Activated naive CD4-positive, alpha-beta T cell (primary cell): Measurements from ENCODE around the gene KCNK5.

Source experiments
- DNase-seq, 4 experiments: peaks; one replicate each; lab custom pipeline; 2025; lab: John Stamatoyannopoulos, UW

Gene KCNK5

DNA sequence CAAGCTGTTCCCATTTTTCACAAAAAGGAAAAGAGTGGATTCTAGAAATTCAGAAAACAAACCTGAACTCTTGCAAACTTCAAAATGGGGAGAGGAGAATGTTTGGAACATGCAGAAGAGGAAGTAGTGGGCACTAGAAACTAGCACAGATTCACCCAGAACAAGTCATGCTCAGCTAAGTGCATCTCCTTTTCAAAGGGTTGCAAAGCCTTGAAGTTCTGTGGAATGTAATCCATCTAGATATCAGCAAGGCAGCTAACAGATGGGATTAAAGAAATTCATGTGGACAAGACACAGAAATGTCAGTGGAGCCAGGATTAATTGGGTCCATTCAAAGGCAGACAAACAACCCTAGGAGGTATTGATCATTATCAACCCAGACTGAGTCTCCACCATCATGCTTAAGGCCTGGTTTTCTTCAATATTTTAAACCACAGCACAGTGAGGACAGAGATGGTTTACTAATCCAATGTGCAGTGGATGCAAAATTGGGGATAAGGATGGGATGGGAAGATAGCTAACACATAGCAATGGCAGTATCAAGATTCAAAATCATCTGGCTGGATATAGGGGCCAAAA is 31.3 kb downstream of the KCNK5 start:
- DNase-seq: no peak

DNA sequence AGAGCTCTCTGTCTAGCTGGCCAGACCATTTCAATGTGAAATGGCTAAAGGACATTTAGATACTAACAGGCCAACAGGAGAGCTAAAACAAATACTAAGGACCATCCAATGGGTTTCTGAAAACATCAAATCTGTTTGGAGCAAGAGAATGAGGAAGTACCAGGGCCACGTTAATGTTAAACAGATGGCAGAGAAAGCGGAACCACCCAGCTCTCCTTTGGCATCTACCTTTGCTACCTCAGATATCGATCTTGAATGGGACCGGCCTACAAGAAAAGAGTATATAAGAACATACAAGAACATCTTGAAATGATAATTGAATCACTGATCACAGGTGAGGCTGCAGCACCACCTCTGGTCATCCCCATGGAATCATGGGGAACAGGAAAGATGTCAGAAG is 31.8 kb downstream of the KCNK5 start:
- no peak for DNase-seq

DNA sequence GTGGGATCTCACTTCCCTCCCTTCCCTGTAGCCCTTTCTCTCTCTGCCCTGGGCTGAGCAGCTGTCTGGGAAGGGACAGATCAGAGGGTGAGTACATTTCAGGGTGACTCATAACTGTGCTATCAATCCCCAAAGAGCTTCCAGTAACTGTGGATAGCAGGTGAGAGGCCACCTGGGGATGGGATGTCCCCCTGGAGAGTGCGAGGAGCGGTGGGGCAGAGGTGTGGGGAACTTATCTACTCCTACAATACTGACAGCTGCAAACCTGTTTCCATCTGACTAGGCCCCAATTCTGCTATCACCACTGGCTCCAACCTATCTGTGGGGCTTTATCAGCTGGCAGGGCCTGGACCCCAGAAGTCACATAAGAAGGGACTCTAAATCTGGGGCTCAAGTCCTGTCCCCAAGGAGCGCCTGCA is 32.6 kb downstream of the KCNK5 start:
- DNase-seq: no peak

- no peak for DNase-seq
Measured at GRCh38 chr6:39195792-39196385, 33.4 kb downstream of the KCNK5 start.

- no peak for DNase-seq
Measured at GRCh38 chr6:39194466-39194865, 34.8 kb downstream of the KCNK5 start.

DNA sequence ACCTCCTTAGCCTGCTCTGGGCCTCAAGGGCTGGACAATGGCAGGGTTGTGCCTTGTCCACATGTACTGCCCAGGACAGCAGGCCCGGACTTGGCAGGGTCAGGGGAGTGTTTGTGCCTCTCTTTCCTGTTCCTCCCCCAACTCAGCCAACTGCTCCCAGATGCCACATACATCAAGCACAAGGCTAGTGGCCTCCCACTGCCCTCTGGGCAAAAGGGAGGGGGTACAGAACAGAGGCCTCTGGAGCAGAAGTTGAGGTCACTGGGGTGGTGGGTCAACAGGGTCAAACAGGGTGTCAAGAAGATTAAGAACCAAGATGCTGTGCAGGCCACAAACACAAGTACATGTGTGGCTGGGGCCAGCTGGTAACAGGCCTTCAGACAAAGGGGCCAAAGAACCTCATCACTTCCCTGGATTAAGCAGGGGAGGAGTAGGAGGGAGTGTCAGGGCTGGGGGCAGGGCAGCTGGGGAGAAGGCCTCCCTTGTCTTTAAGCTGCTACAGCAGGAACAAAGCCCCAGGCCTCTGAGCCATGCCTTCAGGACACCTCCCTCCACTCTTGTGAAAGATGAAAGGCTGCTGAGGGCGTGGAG is 36.0 kb downstream of the KCNK5 start:
- no peak for DNase-seq

GRCh38 chr6:39192736-39193135 is 36.5 kb downstream of the KCNK5 start:
- no peak for DNase-seq

DNA sequence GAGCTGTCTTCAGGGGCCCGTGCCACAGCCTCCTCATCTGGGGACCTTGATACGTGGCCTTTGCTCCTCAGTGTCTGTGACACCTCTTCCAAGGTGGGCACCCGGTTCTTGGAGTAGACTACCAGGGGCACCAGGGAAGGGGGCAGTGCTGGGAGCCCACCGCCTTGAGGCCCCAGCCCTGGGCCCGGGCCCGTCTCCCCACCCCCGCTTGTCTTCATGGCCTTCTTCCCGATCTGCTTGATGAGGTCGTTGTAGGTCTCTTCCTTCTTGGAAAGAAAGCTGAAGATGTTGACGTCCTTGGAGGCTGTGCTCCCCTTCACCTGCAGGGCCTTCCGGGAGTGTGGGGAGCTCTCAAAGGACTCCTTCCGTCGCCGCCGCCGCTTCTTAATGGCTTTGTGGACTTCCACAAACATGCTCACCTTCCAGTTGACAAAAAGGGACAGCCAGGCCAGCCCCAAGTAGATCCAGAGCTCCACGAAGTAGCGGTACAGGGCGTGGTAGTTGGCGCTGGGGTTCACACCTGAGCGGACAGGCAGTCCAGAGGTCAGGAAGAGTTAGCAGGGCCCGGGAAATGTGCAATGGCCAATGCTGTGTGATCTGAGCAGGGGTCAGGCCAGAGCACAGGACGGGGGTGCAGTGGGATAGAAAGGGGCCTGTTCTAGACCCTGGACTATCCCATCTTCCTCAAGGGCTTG is 37.9 kb downstream of the KCNK5 start:
- no peak for DNase-seq

DNA sequence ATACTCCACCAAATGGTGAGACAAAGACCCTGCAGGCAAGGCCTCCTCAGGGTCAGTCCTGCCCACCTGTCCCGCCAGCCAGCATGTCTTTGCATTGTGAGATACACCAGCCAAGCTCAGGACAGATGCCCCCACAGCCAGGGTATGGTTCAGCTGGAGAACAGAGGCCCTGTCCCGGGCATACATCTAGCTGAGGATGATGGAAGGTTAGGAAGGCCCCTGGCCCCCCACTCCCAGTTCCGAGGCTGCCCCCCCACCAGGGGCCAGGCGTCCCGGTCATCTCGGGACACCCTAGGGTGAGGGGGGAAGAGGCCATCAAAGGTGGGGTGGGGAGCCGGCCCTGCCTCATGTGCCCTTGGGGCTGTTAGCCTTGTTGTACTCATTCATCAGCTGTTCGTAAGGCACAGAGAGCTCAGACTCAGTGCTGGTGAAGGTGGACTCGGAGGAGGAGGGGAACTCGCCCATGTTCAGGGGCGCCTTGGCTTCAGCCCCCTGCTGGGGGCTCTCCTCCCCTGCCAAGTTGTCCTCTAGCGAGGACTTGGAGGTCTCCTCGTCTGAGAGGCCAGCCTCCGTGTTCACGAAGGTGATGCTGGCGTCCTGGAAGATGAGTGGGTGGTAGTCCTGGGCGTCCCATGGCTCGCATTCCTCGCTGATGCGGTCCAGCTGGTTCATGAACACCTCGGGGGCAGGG is 38.6 kb downstream of the KCNK5 start:
- DNase-seq: no peak

DNA sequence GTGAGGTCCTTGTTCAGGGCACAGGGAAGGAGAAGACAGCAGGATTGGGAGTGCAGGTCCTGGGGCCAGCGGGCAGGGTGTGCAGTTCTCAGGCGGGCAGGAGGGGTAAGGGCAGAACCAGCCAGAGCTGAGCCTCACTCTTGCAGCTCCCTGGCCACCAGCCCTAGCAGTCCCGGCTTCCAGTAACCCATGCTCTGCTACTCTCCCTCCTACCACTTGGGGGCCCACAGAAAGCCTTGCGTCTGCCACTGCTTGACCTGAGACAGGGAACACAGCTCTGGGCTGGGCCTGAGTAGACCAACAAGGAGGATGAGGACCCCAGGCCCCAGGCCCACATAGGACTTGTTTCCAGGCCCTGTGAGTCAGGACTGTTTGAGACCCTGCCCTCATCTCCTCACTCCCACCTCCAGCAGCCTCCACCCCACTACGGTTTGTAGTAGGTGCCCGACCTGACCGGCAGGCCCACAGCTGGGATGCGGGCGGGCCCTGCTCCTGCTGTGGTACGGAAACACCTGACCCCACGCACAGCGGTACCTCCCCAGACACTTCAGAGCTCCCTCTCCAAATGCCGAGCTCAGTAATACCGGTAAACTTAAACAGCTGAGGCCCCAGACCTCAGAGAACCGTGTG is 39.2 kb downstream of the KCNK5 start:
- no peak for DNase-seq

- no peak for DNase-seq
Measured at GRCh38 chr6:39189131-39189530, 40.1 kb downstream of the KCNK5 start.

- no peak for DNase-seq
Measured at GRCh38 chr6:39188571-39188970, 40.7 kb downstream of the KCNK5 start.

- DNase-seq: no peak
Measured at GRCh38 chr6:39188098-39188450, 41.2 kb downstream of the KCNK5 start.

DNA sequence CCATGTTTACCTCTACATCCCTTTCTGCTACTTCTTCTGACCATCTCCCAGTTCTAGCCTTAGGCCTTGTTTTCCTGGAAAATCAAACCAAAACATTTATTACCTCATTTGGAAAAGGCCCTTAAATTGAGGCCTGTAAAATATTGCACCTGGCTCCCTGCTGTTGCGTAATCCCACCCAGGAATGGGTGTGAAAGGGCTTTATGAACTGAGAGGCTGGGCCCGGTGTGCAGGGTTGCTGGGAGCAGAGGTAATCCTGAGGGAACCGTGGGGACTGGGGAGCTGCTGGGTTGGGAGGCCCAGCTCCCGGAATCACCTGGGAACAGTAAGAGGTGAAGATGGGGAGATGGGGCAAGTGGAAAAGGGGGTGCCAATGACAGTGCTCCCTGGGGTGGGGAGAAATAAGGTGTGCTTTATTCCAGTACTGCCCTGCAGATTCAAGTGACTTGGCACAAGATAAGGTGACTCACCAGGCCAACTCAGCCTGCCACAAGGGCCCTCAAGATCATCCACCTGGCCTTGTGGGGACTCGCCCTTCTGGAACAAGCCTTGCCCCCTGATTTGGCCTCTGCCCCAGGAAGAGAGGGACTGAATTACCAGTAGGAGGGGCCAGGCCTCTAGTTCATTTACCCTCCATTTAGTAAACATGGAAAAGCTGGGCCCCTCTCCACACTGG is 44.2 kb downstream of the KCNK5 start:
- no peak for DNase-seq

- DNase-seq: no peak
Measured at GRCh38 chr6:39182604-39183003, 46.7 kb downstream of the KCNK5 start.

GRCh38 chr6:39181826-39182225 is 47.4 kb downstream of the KCNK5 start:
- no peak for DNase-seq

DNA sequence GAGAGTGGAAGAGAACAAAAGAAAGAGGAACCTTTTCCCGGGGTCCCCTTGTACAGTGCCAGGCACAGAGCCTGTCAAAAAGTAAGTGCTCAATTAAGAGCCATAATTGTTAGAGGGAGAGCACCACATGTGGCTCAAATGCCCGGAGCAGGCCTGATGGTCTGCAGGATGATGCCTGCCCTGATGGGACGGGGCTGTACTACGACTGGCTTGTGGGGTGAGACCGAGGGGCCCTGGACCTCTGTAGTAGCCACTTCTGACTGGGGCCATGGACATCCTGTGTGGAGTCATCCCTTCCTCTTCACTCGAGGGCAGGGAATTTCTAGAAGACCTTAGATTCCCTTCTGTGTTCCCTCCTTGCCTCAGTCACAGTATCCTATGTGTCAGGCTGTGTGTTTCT is 47.9 kb downstream of the KCNK5 start:
- no peak for DNase-seq

- no peak for DNase-seq
Measured at GRCh38 chr6:39178804-39179203, 50.5 kb downstream of the KCNK5 start.

DNA sequence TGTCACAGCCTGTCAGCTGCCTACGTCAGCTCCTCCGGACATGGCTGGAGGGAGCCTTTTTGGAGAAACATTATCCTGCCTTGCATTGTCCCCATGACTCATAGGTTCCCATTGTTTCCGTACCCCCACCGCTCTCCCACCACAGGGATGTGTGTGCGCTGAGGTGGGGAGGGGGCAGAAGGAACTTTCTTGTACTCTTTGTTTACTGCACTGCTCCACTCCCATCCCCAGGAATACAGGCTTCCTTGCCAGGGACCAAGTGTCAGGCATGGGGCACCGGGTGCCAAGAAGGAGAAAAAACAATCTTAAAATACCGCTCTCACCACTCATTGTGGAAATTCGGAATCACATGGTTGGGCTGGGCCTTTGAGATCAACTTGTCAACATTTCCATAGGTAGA is 51.0 kb downstream of the KCNK5 start:
- no peak for DNase-seq

DNA sequence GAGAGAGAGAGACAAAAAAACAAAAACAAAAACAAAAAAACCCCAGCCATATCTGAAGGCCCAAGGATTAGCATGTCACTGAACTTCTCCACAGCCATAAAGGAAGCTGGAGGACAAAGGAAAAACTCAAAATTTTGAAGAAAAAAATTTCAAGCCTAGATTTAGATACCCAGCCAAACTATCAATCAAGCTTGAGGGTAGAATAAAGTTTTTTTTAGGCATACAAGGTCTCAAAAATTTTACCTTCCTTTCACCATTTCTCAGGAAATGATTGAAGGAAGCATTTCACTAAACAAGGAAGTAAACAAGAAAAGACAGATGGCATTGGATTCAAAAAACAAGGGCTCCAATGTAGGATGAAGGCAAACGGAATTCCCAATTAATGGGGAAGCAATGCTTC is 52.1 kb downstream of the KCNK5 start:
- no peak for DNase-seq

- no peak for DNase-seq
Measured at GRCh38 chr6:39173270-39173669, 56.0 kb downstream of the KCNK5 start.

- no peak for DNase-seq
Measured at GRCh38 chr6:39172377-39172757, 56.9 kb downstream of the KCNK5 start.
